Neuron (in vitro differentiated cells): ENCODE results near the gene DAP.
"Not testable (repeated sequence)": the region's sequence is repeated elsewhere in the genome, so short reads cannot be mapped to it uniquely, and the experiment has no call there.

ENCODE experiments used
- H2AFZ ChIP-seq: one replicate; pipeline ENCODE4 v1.6.1; 2013; ENCODE audit warnings: low read depth, mild to moderate bottlenecking, inconsistent platforms, low read length, moderate library complexity
- H3K27me3 ChIP-seq: one replicate; pipeline ENCODE4 v1.6.1; 2013; ENCODE audit warnings: low read length; ENCODE audit not compliant: insufficient read depth
- H3K36me3 ChIP-seq: one replicate; pipeline ENCODE4 v1.6.1; 2013; ENCODE audit warnings: low read length; ENCODE audit not compliant: insufficient read depth
- H3K4me1 ChIP-seq: one replicate; pipeline ENCODE4 v1.6.1; 2013; ENCODE audit warnings: low read length; ENCODE audit not compliant: insufficient read depth
- H3K4me3 ChIP-seq: 2 replicates; pipeline ENCODE4 v1.5.1; 2013; ENCODE audit warnings: mild to moderate bottlenecking, low read length, moderate library complexity
- H3K9me3 ChIP-seq: one replicate; pipeline ENCODE4 v1.6.1; 2013; ENCODE audit warnings: low read length

Gene DAP

DNA sequence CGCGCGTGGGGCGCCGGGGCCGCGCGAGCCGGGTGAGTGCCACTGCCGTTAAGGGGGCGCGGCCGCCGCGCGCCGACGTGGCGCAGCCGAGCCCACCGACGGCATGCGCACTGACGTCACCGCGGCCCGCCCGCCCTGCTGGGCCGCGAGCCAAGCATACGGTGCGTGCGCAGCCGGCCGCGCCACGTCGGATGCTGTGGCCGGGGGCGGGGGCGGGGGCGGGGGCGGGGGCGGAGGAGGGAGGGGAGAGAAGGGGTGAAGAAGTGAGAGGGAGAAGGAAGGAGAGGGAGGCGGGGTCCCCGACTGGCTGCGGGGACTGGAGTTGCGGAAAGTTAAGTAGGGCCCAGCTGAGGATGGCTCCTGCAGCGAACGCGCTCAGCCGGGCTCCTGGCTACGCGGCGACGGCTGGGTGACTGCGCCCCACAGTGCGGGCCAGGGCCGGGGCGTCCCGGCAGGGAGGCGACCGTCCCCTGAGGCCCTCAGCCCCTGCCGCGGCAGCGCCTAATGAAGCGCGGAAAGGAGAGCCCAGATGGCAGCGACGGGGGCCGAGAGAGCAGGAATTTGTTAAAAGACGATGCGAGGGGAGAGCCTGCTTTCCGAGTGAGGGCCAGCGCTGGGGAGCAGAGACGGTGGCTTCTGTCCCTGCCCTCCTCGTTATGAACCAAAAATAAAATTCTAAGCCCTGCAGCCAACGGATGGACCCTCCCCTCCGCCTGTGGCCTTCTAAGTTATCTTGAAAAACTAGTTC lies at the start of gene DAP:
TSS of gene DAP (minus strand) at position 50 of the 748 bp plus-strand sequence. CDS start 166 bp downstream, outside the sequence.
- Histone ChIP-seq H3K36me3 (no peaks in the 10 kb centered on the region), H3K4me3 (peak within 1 kb of the TSS; percentile 70), H3K4me1 (peaks cover 5% of the 10 kb centered on the region), H2AFZ (peak within 1 kb of the TSS; percentile 84), H3K27me3 (no peaks in the 10 kb centered on the region), H3K9me3 (no peaks in the 10 kb centered on the region)

DNA sequence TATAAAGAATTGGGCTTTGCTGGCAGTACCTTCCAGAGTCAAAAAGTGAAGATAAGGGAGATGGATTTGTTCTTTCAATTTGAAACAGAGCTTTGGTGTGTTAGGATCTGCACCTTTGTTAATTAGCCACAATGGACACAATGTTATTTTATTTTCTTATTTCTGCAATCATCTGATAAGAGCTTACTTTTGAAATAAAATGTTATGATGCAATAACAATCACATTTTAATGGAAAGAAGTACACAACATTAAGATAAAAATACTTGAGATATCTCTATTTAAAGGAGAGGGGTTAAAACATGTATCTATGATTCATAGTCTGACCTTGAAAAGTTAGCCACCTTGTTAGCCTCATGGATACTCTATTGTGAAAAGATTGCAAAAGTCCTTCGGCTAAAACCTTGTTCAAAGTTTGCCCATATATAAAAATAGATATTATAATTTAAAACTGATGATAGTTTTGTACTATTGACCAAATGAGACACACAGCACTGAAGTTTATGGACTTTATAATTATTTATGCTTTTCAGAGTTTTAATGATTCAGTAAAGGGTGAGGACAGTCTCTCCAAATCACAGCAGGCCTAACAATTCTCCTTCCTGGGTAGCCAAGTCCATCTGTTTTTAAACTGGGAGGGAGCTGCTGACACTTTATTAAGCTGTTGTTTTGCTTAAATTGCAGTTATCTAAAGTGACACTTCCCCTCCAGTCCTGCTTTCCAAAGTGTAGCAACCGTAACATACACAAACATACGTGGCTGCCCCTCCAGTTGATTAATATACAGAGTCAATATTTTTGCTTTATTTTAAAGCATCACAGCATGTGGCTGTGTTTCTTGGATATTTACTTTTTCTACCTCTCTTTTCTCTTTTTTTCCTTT lies 47.6 kb upstream of the DAP start:
- no peaks in the 10 kb centered on the region for H3K4me1 ChIP-seq
- no peak overlapping the region for H2AFZ ChIP-seq
- H3K9me3 ChIP-seq, result peaks cover 3% of the 10 kb centered on the region
- no peak overlapping the region for H3K4me3 ChIP-seq
- no peaks in the 10 kb centered on the region for H3K36me3 ChIP-seq
- no peaks in the 10 kb centered on the region for H3K27me3 ChIP-seq

- peaks cover 3% of the 10 kb centered on the region for H3K9me3 ChIP-seq
- no peak overlapping the region for H3K4me3 ChIP-seq
Observed at GRCh38 chr5:10801931-10802666, 41.1 kb upstream of the DAP start.

DNA sequence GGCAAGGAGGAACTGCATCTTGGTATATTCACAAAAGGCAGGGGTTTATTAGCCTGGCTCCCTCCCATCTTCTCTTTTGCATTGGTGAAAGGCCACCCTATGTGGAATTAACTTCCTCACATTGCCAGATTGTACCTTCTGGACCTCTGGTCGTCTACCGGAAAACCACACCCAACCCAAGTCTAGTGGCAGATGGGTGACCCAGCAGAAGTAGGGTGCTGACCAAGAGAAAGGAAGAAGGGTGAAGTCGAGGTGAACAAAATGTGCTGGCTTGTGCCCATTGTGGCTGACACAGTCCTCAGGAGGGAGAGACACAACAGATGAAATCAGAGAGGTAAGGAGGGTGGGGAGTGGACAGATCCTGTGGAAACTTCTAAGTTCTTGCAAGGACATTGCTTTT lies 39.8 kb upstream of the DAP start:
- Histone ChIP-seq H3K36me3 (no peaks in the 10 kb centered on the region), H3K4me3 (no peak overlapping the region), H3K9me3 (peaks cover 3% of the 10 kb centered on the region), H2AFZ (no peak overlapping the region), H3K27me3 (peaks cover 2% of the 10 kb centered on the region), H3K4me1 (peaks cover 5% of the 10 kb centered on the region)

More at GRCh38 chr5:10801931-10802666, 41.1 kb upstream of the DAP start:
- peaks cover 5% of the 10 kb centered on the region for H3K4me1 ChIP-seq
- no peaks in the 10 kb centered on the region for H3K36me3 ChIP-seq
- H3K27me3 ChIP-seq, result peaks cover 2% of the 10 kb centered on the region
- no peak overlapping the region for H2AFZ ChIP-seq

DNA sequence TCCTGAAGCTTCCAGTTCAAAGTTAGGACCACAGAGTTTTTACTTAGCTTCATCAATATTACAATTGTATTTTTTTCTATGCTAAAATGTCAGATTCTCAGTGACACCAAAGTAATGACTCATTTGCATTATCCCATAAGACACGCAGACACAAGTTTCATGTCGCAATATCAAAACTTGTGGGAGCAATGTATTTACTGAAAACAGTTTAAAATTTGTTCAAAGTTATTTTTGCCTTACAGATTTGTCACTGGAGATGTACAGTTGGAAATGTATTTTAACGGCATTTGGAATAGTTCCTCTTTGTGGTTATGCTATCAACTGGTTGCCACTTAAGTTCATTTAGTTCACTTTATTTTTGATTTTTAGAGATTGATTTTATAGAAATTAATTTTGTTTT lies 36.2 kb upstream of the DAP start:
- Histone ChIP-seq H3K4me1 (peaks cover 5% of the 10 kb centered on the region), H3K9me3 (no peaks in the 10 kb centered on the region), H3K36me3 (no peaks in the 10 kb centered on the region), H3K27me3 (no peaks in the 10 kb centered on the region), H2AFZ (no peak overlapping the region), H3K4me3 (no peak overlapping the region)

DNA sequence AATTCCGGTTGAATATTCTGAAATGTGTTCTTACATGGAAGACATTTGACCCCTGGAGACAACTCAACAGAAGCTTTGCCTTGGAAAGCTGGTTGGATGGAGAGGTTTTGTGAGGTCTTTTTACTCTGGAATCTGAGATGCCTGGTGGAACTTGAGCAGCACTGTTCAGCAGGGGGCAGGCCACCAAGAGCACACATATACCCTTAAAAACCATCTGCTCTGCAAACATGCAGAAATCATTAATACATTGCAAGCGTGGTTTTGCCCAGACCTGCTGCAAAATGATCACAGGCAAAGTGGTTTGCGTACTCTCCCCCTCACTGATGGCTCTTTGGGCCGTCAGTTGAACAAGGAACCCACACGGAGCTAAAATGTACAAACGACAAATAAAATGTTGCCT lies 32.8 kb upstream of the DAP start:
- Histone ChIP-seq H3K4me1 (no peaks in the 10 kb centered on the region), H3K4me3 (no peak overlapping the region), H2AFZ (no peak overlapping the region), H3K36me3 (no peaks in the 10 kb centered on the region), H3K9me3 (no peaks in the 10 kb centered on the region), H3K27me3 (no peaks in the 10 kb centered on the region)

DNA sequence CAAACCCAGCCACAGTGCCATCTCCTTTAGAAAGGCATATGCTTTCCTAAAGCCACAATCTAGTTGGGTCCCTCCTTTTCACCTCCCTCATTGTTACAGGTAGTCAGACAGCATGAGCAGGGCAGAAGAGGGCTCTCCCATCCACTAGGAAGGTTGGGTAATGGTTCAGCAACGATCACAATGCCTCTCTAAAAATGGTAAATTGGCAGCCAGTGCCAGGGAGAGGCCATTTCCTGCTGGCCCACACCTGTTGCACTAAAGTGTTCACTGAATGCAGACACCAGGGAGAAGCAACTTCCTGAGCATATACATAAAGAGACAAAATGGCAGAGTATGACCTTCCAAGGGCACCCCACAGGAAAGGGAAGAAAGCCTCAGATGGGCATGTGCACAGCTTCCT lies 31.3 kb upstream of the DAP start:
- no peaks in the 10 kb centered on the region for H3K9me3 ChIP-seq
- H3K4me1 ChIP-seq, result no peaks in the 10 kb centered on the region
- no peaks in the 10 kb centered on the region for H3K36me3 ChIP-seq
- H3K27me3 ChIP-seq, result no peaks in the 10 kb centered on the region
- H3K4me3 ChIP-seq, result no peak overlapping the region
- no peak overlapping the region for H2AFZ ChIP-seq

- Histone ChIP-seq H2AFZ (no peak overlapping the region), H3K36me3 (no peaks in the 10 kb centered on the region), H3K4me1 (no peaks in the 10 kb centered on the region), H3K9me3 (no peaks in the 10 kb centered on the region), H3K4me3 (no peak overlapping the region), H3K27me3 (no peaks in the 10 kb centered on the region)
Observed at GRCh38 chr5:10789726-10790125, 28.7 kb upstream of the DAP start.

GRCh38 chr5:10789021-10789420 lies 28.0 kb upstream of the DAP start:
- Histone ChIP-seq H2AFZ (no peak overlapping the region), H3K9me3 (no peaks in the 10 kb centered on the region), H3K27me3 (no peaks in the 10 kb centered on the region), H3K4me1 (no peaks in the 10 kb centered on the region), H3K4me3 (no peak overlapping the region), H3K36me3 (no peaks in the 10 kb centered on the region)

- H3K4me1 ChIP-seq, result no peaks in the 10 kb centered on the region
- no peaks in the 10 kb centered on the region for H3K27me3 ChIP-seq
Observed at GRCh38 chr5:10788358-10788757, 27.3 kb upstream of the DAP start.

GRCh38 chr5:10786835-10787234 lies 25.8 kb upstream of the DAP start:
- Histone ChIP-seq H3K9me3 (no peaks in the 10 kb centered on the region), H3K4me1 (no peaks in the 10 kb centered on the region), H3K4me3 (no peak overlapping the region), H3K27me3 (no peaks in the 10 kb centered on the region), H2AFZ (no peak overlapping the region), H3K36me3 (no peaks in the 10 kb centered on the region)

More at GRCh38 chr5:10788358-10788757, 27.3 kb upstream of the DAP start:
- Histone ChIP-seq H3K9me3 (no peaks in the 10 kb centered on the region), H3K36me3 (no peaks in the 10 kb centered on the region), H2AFZ (no peak overlapping the region), H3K4me3 (no peak overlapping the region)

DNA sequence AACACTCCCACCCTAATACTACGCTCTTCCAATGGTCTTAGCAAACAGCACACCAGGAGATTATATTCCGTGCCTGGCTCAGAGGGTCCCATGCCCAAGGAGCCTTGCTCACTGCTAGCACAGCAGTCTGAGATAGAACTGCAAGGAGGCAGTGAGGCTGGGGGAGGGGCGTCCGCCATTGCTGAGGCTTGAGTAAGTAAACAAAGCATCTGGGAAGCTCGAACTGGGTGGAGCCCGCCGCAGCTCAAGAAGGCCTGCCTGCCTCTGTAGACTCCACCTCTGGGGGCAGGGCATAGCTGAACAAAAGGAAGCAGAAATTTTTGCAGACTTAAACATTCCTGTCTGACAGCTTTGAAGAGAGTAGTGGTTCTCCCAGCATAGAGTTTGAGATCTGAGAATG lies 19.2 kb upstream of the DAP start:
- H3K27me3 ChIP-seq, H3K4me3 ChIP-seq, H2AFZ ChIP-seq, H3K9me3 ChIP-seq, H3K36me3 ChIP-seq, H3K4me1 ChIP-seq: not testable (repeated sequence)

DNA sequence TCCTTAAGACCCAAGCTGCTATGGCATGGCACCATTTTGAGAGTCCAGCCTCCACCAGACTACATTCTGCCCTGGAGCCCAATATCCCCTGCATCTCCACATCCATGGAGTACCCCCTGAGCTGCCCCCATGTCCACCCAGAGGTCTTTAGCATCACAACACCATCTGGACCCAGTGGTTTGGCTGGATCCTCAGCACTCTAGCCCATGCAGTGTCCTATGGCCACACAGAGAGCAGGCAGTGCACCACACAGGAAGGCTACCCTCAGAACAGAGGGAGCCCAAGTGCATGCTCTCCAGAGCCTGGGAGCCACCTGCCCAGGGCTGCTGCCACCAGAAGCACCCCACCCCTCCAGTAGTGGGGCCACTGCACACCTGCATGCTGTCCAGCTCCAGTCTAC lies 18.6 kb upstream of the DAP start:
- H3K9me3 ChIP-seq, result peaks cover 6% of the 10 kb centered on the region
- no peaks in the 10 kb centered on the region for H3K27me3 ChIP-seq
- no peak overlapping the region for H3K4me3 ChIP-seq
- H2AFZ ChIP-seq, result no peak overlapping the region
- H3K4me1 ChIP-seq, result no peaks in the 10 kb centered on the region
- H3K36me3 ChIP-seq, result no peaks in the 10 kb centered on the region
